Mesendoderm (in vitro differentiated cells): Measurements from ENCODE around the gene C4BPA.

Experiments used
- DNase-seq: peaks from one replicate; pipeline ENCODE4 v3.0.0; 2013
- H2AK5ac ChIP-seq: 2 replicates; pipeline ENCODE4 v1.6.1; 2013; ENCODE audit warnings: low read length, inconsistent platforms
- H2BK120ac ChIP-seq: 2 replicates; pipeline ENCODE4 v1.6.1; 2013; ENCODE audit warnings: low read depth, mild to moderate bottlenecking, low read length, moderate library complexity, mixed read lengths
- H2BK15ac ChIP-seq: replicated peaks from 2 replicates; pipeline ENCODE4 v1.6.1; 2013; ENCODE audit warnings: low read depth, mild to moderate bottlenecking, moderate library complexity
- H2BK5ac ChIP-seq: 2 replicates; pipeline ENCODE4 v1.6.1; 2013; ENCODE audit warnings: low read length, inconsistent platforms
- H3K18ac ChIP-seq: 2 replicates; pipeline ENCODE4 v1.6.1; 2013; ENCODE audit warnings: mild to moderate bottlenecking, low read length, mixed read lengths
- H3K23ac ChIP-seq: one replicate; pipeline ENCODE4 v1.6.1; 2013; ENCODE audit warnings: low read length
- H3K27ac ChIP-seq: 2 replicates; pipeline ENCODE4 v1.5.1; 2013; ENCODE audit warnings: low read depth, mild to moderate bottlenecking, inconsistent platforms, low read length, moderate library complexity
- H3K27me3 ChIP-seq: 2 replicates; pipeline ENCODE4 v1.6.1; 2013; ENCODE audit warnings: low read length, control low read depth, mild to moderate bottlenecking, inconsistent platforms; ENCODE audit not compliant: insufficient read depth, poor library complexity
- H3K36me3 ChIP-seq: 2 replicates; pipeline ENCODE4 v1.6.1; 2013; ENCODE audit warnings: low read length, inconsistent platforms; ENCODE audit not compliant: control insufficient read depth, insufficient read depth
- H3K4ac ChIP-seq: one replicate; pipeline ENCODE4 v1.6.1; 2013; ENCODE audit warnings: low read depth, mild to moderate bottlenecking, low read length, moderate library complexity
- H3K4me1 ChIP-seq: 2 replicates; pipeline ENCODE4 v1.6.1; 2013; ENCODE audit warnings: low read depth, low read length, inconsistent platforms; ENCODE audit not compliant: control insufficient read depth
- H3K4me2 ChIP-seq: 2 replicates; pipeline ENCODE4 v1.6.1; 2013; ENCODE audit warnings: low read length
- H3K4me3 ChIP-seq: 2 replicates; pipeline ENCODE4 v1.5.1; 2013; ENCODE audit warnings: mild to moderate bottlenecking, low read length
- H3K56ac ChIP-seq: one replicate; pipeline ENCODE4 v1.6.1; 2013; ENCODE audit warnings: low read length
- H3K79me1 ChIP-seq: 2 replicates; pipeline ENCODE4 v1.6.1; 2013; ENCODE audit warnings: low read length, inconsistent platforms
- H3K79me2 ChIP-seq: 2 replicates; pipeline ENCODE4 v1.6.1; 2013; ENCODE audit warnings: mild to moderate bottlenecking, low read length; ENCODE audit not compliant: control insufficient read depth, insufficient read depth
- H3K9ac ChIP-seq: 2 replicates; pipeline ENCODE4 v1.6.1; 2013; ENCODE audit warnings: low read length, inconsistent platforms
- H4K5ac ChIP-seq: one replicate; pipeline ENCODE4 v1.6.1; 2013; ENCODE audit warnings: low read length
- H4K8ac ChIP-seq: one replicate; pipeline ENCODE4 v1.6.1; 2013; ENCODE audit warnings: low read depth, mild to moderate bottlenecking, control low read depth, low read length, moderate library complexity
- WGBS: extraction: QIAGEN DNeasy Blood & Tissue Kit; methylation state at CpG from one replicate; pipeline ENCODE4 v1.1.7; 2013; ENCODE audit warnings: low lambda C conversion rate, missing lambda C conversion rate; ENCODE audit not compliant: insufficient coverage; ENCODE audit errors: extremely low coverage; 5-methylcytosine and 5-hydroxymethylcytosine counted together

C4BPA gene

GRCh38 chr1:207064561-207064960 is 39.5 kb upstream of the C4BPA start:
- Histone ChIP-seq H3K4me1 (no peaks in the 10 kb centered on the region), H3K18ac (no peak overlapping the region), H2BK5ac (no peak overlapping the region), H2BK15ac (no peak overlapping the region), H4K5ac (no peak overlapping the region), H3K27me3 (no peaks in the 10 kb centered on the region), H3K36me3 (no peaks in the 10 kb centered on the region), H3K79me1 (no peaks in the 10 kb centered on the region), H3K27ac (no peak overlapping the region), H2AK5ac (no peak overlapping the region), H3K9ac (no peak overlapping the region), H2BK120ac (no peak overlapping the region), H3K4ac (no peak overlapping the region), H4K8ac (no peak overlapping the region), H3K23ac (no peak overlapping the region), H3K56ac (no peak overlapping the region), H3K4me2 (no peak overlapping the region), H3K79me2 (no peaks in the 10 kb centered on the region), H3K4me3 (no peak overlapping the region)
- WGBS: no CpG with 5 or more reads among the region's 8 CpGs
- no peak for DNase-seq

- Histone ChIP-seq H2AK5ac (no peak overlapping the region), H2BK15ac (no peak overlapping the region), H3K4ac (no peak overlapping the region), H3K18ac (no peak overlapping the region), H4K8ac (no peak overlapping the region), H3K79me1 (no peaks in the 10 kb centered on the region), H3K79me2 (no peaks in the 10 kb centered on the region), H3K4me1 (no peaks in the 10 kb centered on the region), H4K5ac (no peak overlapping the region), H3K4me2 (no peak overlapping the region), H3K27me3 (no peaks in the 10 kb centered on the region), H3K27ac (no peak overlapping the region), H3K9ac (no peak overlapping the region), H3K56ac (no peak overlapping the region), H3K23ac (no peak overlapping the region), H3K36me3 (no peaks in the 10 kb centered on the region), H2BK5ac (no peak overlapping the region), H3K4me3 (no peak overlapping the region), H2BK120ac (no peak overlapping the region)
- DNase-seq: no peak
- WGBS: no CpG with 5 or more reads among the region's 3 CpGs
Observed at GRCh38 chr1:207067185-207067584, 36.8 kb upstream of the C4BPA start.

GRCh38 chr1:207067665-207068064 is 36.4 kb upstream of the C4BPA start:
- no peak overlapping the region for H3K4ac ChIP-seq
- H3K18ac ChIP-seq: no peak overlapping the region
- H4K8ac ChIP-seq: no peak overlapping the region
- no peaks in the 10 kb centered on the region for H3K36me3 ChIP-seq
- H2BK5ac ChIP-seq: no peak overlapping the region
- no peak for DNase-seq
- H3K23ac ChIP-seq: no peak overlapping the region
- H2BK120ac ChIP-seq: no peak overlapping the region
- H2BK15ac ChIP-seq: no peak overlapping the region
- H3K56ac ChIP-seq: no peak overlapping the region
- H3K9ac ChIP-seq: no peak overlapping the region
- H3K27ac ChIP-seq: no peak overlapping the region
- WGBS: no CpG with 5 or more reads among the region's 5 CpGs
- H3K79me2 ChIP-seq: no peaks in the 10 kb centered on the region
- H3K79me1 ChIP-seq: no peaks in the 10 kb centered on the region
- H3K4me1 ChIP-seq: no peaks in the 10 kb centered on the region
- no peak overlapping the region for H3K4me3 ChIP-seq
- no peak overlapping the region for H3K4me2 ChIP-seq
- H2AK5ac ChIP-seq: no peak overlapping the region
- no peak overlapping the region for H4K5ac ChIP-seq
- no peaks in the 10 kb centered on the region for H3K27me3 ChIP-seq

GRCh38 chr1:207069061-207069460 is 35.0 kb upstream of the C4BPA start:
- H3K27me3 ChIP-seq: no peaks in the 10 kb centered on the region
- H2BK120ac ChIP-seq: no peak overlapping the region
- no peak overlapping the region for H3K4me3 ChIP-seq
- no peak overlapping the region for H2BK15ac ChIP-seq
- H3K18ac ChIP-seq: no peak overlapping the region
- H3K4ac ChIP-seq: no peak overlapping the region
- H3K36me3 ChIP-seq: no peaks in the 10 kb centered on the region
- H3K79me2 ChIP-seq: no peaks in the 10 kb centered on the region
- H3K4me2 ChIP-seq: no peak overlapping the region
- no peak overlapping the region for H3K9ac ChIP-seq
- H2BK5ac ChIP-seq: no peak overlapping the region
- no peaks in the 10 kb centered on the region for H3K4me1 ChIP-seq
- H4K8ac ChIP-seq: no peak overlapping the region
- no peak overlapping the region for H3K23ac ChIP-seq
- no peak overlapping the region for H3K27ac ChIP-seq
- H3K56ac ChIP-seq: no peak overlapping the region
- no peak overlapping the region for H2AK5ac ChIP-seq
- no peak for DNase-seq
- H4K5ac ChIP-seq: no peak overlapping the region
- H3K79me1 ChIP-seq: no peaks in the 10 kb centered on the region
- WGBS: no CpG with 5 or more reads among the region's 3 CpGs

GRCh38 chr1:207069858-207070506 is 34.1 kb upstream of the C4BPA start:
- DNase-seq: no peak
- Histone ChIP-seq H2BK120ac (no peak overlapping the region), H3K27me3 (no peaks in the 10 kb centered on the region), H2AK5ac (no peak overlapping the region), H2BK5ac (no peak overlapping the region), H3K23ac (no peak overlapping the region), H3K4ac (no peak overlapping the region), H3K9ac (no peak overlapping the region), H4K8ac (no peak overlapping the region), H3K36me3 (no peaks in the 10 kb centered on the region), H3K4me1 (no peaks in the 10 kb centered on the region), H3K18ac (no peak overlapping the region), H3K4me2 (no peak overlapping the region), H3K27ac (no peak overlapping the region), H3K79me2 (no peaks in the 10 kb centered on the region), H2BK15ac (no peak overlapping the region), H3K4me3 (no peak overlapping the region), H3K56ac (no peak overlapping the region), H3K79me1 (no peaks in the 10 kb centered on the region), H4K5ac (no peak overlapping the region)
- WGBS: no CpG with 5 or more reads among the region's 5 CpGs

- Histone ChIP-seq H3K27me3 (no peaks in the 10 kb centered on the region), H3K4me2 (no peak overlapping the region), H3K4me1 (no peaks in the 10 kb centered on the region), H3K18ac (no peak overlapping the region), H2AK5ac (no peak overlapping the region), H3K79me2 (no peaks in the 10 kb centered on the region), H3K79me1 (no peaks in the 10 kb centered on the region), H3K4ac (no peak overlapping the region), H3K23ac (no peak overlapping the region), H2BK15ac (no peak overlapping the region), H3K4me3 (no peak overlapping the region), H2BK120ac (no peak overlapping the region), H3K27ac (no peak overlapping the region), H2BK5ac (no peak overlapping the region), H3K9ac (no peak overlapping the region), H4K5ac (no peak overlapping the region), H4K8ac (no peak overlapping the region), H3K56ac (no peak overlapping the region), H3K36me3 (no peaks in the 10 kb centered on the region)
- no peak for DNase-seq
- no CpG with 5 or more reads among the region's 4 CpGs for whole genome bisulfite sequencing
Observed at GRCh38 chr1:207070811-207071210, 33.2 kb upstream of the C4BPA start.
